Thymus (tissue), 14 donors: Measurements from ENCODE around the gene PDIA6. TPM values are rescaled to one million over a fixed set of nuclear protein-coding genes. Genes with fewer than 3 reads are reported as not detected.

Source experiments
- DNase-seq, 9 donors: peaks; one replicate each; pipeline ENCODE4 v3.0.0-alpha.2; 2013; ENCODE audit warnings: low spot score in 9 of 9, low read depth in 6 of 9, missing footprints in 1 of 9
- H3K27ac ChIP-seq, 2 donors: one replicate each; pipeline ENCODE4 v1.5.1; 2013; ENCODE audit warnings: control low read depth in 1 of 2, low read depth in 1 of 2, low read length in 1 of 2, mild to moderate bottlenecking in 1 of 2, moderate library complexity in 1 of 2
- H3K27me3 ChIP-seq, 2 donors: one replicate each; pipeline ENCODE4 v1.5.1; 2013; ENCODE audit warnings: low read length in 1 of 2; ENCODE audit not compliant: control insufficient read depth in 2 of 2, insufficient read depth in 1 of 2
- H3K36me3 ChIP-seq, 2 donors: one replicate each; pipeline ENCODE4 v1.5.1; 2013; ENCODE audit warnings: low read length in 1 of 2, mild to moderate bottlenecking in 1 of 2, moderate library complexity in 1 of 2; ENCODE audit not compliant: control insufficient read depth in 2 of 2, insufficient read depth in 2 of 2
- H3K4me1 ChIP-seq, 2 donors: one replicate each; pipeline ENCODE4 v1.5.1; 2013; ENCODE audit warnings: low read length in 2 of 2; ENCODE audit not compliant: control insufficient read depth in 2 of 2, insufficient read depth in 2 of 2
- H3K4me3 ChIP-seq, 2 donors: one replicate each; pipeline ENCODE4 v1.5.1; 2013; ENCODE audit warnings: low read length in 2 of 2, control low read depth in 1 of 2, mild to moderate bottlenecking in 1 of 2
- H3K9me3 ChIP-seq, 2 donors: one replicate each; pipeline ENCODE4 v1.5.1; 2013; ENCODE audit warnings: low read length in 1 of 2, mild to moderate bottlenecking in 1 of 2; ENCODE audit not compliant: control insufficient read depth in 2 of 2, insufficient read depth in 1 of 2
- whole genome bisulfite sequencing: extraction: QIAGEN DNeasy Blood & Tissue Kit; methylation state at CpG from one replicate; pipeline ENCODE4 v1.1.7; 2013; 5-methylcytosine and 5-hydroxymethylcytosine counted together
- long read RNA-seq, 10 donors: transcript quantifications; one replicate each; lab custom pipeline, GENCODE V29; 2026
- polyA plus RNA-seq: library from polyadenylated mRNA; stranded (reverse); fragments of 200-250 nt; gene quantifications from one replicate; pipeline ENCODE4 v1.2.3, GENCODE V29; 2013
- total RNA-seq: library from RNA; stranded (reverse); fragments of 120-200 nt; gene quantifications from one replicate; pipeline ENCODE4 v1.2.4, GENCODE V29; 2013
- donor health status: healthy.

PDIA6 gene
- 124 TPM for total RNA-seq
- polyA plus RNA-seq = 75.1 TPM
- long read RNA-seq, donor 1, transcript PDIA6-201 (13 exons, 2,338 nt) = major isoform, 14 of 14 reads
- long read RNA-seq, donor 1, partial matches to known transcripts = 0 of 14 reads
- long read RNA-seq, donor 1, other reads (novel, unspliced or antisense) = 0 of 14 reads
- long read RNA-seq, donor 2, transcript PDIA6-201 (13 exons, 2,338 nt) = major isoform, 102 of 114 reads
- long read RNA-seq, donor 2, partial matches to known transcripts = 11 of 114 reads
- long read RNA-seq, donor 2, other reads (novel, unspliced or antisense) = 0 of 114 reads
- long read RNA-seq, donor 3, transcript PDIA6-201 (13 exons, 2,338 nt) = major isoform, 77 of 88 reads
- long read RNA-seq, donor 3, partial matches to known transcripts = 11 of 88 reads
- long read RNA-seq, donor 3, other reads (novel, unspliced or antisense) = 0 of 88 reads
- long read RNA-seq, donor 4, transcript PDIA6-201 (13 exons, 2,338 nt) = major isoform, 39 of 45 reads
- long read RNA-seq, donor 4, partial matches to known transcripts = 6 of 45 reads
- long read RNA-seq, donor 4, other reads (novel, unspliced or antisense) = 0 of 45 reads
- long read RNA-seq, donor 5, transcript PDIA6-201 (13 exons, 2,338 nt) = major isoform, 85 of 114 reads
- long read RNA-seq, donor 5, partial matches to known transcripts = 29 of 114 reads
- long read RNA-seq, donor 5, other reads (novel, unspliced or antisense) = 0 of 114 reads
- long read RNA-seq, donor 6, transcript PDIA6-201 (13 exons, 2,338 nt) = major isoform, 66 of 66 reads
- long read RNA-seq, donor 6, partial matches to known transcripts = 0 of 66 reads
- long read RNA-seq, donor 6, other reads (novel, unspliced or antisense) = 0 of 66 reads
- long read RNA-seq, donor 7, transcript PDIA6-201 (13 exons, 2,338 nt) = major isoform, 77 of 82 reads
- long read RNA-seq, donor 7, partial matches to known transcripts = 5 of 82 reads
- long read RNA-seq, donor 7, other reads (novel, unspliced or antisense) = 0 of 82 reads
- long read RNA-seq, donor 8, transcript PDIA6-201 (13 exons, 2,338 nt) = major isoform, 21 of 21 reads
- long read RNA-seq, donor 8, partial matches to known transcripts = 0 of 21 reads
- long read RNA-seq, donor 8, other reads (novel, unspliced or antisense) = 0 of 21 reads
- long read RNA-seq, donor 9, transcript PDIA6-201 (13 exons, 2,338 nt) = major isoform, 39 of 39 reads
- long read RNA-seq, donor 9, partial matches to known transcripts = 0 of 39 reads
- long read RNA-seq, donor 9, other reads (novel, unspliced or antisense) = 0 of 39 reads
- long read RNA-seq, donor 10, transcript PDIA6-201 (13 exons, 2,338 nt) = major isoform, 56 of 67 reads
- long read RNA-seq, donor 10, partial matches to known transcripts = 11 of 67 reads
- long read RNA-seq, donor 10, other reads (novel, unspliced or antisense) = 0 of 67 reads

DNA sequence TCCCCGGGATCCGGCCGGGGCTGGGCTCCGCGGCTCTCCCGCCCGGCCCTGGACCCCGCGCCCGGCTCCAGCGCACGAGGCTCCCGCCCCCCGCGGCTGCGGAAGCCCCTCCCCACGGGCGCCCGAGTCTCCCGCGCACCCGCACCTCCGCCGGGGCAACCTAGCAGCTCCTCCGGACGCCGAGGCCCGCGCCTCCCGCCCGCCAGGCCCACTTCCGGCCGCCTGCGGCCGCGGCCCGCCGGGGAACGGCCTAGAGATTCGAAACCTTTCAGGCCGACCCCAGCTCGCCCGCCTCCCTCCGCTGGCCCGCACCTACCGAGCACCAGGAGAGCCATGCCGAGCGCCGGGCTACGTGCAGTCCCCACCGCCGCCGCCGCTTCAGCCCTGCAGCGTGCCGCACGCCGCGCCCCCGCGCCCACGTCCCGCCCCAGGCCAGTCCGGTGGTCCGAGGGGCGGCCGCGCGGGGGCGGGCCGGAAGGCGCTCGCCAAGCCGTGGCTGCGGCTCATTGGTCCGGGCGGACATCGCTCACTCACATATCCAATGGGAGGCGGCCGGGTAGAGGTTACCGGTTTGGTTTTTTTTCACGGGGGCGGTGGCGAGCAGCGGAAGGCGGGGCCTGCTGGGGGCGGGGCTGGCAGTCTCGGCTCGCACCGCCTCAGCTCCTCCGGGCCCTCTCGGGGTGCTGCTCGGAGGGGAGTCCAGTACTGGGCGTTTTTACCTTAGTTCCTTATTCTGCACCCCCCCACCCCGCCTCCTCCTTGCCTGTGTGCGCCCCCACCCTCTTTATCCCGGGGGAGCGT, at the start of gene PDIA6:
PDIA6 (minus strand) TSS at position 424 of the 801 bp plus-strand sequence; CDS start at position 335, 89 bp downstream.
- peaks cover 4 to 11% of the 10 kb centered on the region in 2 donors for H3K27me3 ChIP-seq
- H3K4me1 ChIP-seq = peaks cover 14 to 20% of the 10 kb centered on the region in 2 donors
- under 1% methylated on average over 98 of the region's 98 CpGs for WGBS
- peak within 1 kb of the TSS; percentile 37 to 91 for H3K27ac ChIP-seq
- DNase-seq = peak; percentile 81 to 95 (median 89)
- peaks cover 0 to 6% of the 10 kb centered on the region in 2 donors for H3K36me3 ChIP-seq
- no peaks in the 10 kb centered on the region for H3K9me3 ChIP-seq
- peak within 1 kb of the TSS; percentile 63 to 99 for H3K4me3 ChIP-seq

DNA sequence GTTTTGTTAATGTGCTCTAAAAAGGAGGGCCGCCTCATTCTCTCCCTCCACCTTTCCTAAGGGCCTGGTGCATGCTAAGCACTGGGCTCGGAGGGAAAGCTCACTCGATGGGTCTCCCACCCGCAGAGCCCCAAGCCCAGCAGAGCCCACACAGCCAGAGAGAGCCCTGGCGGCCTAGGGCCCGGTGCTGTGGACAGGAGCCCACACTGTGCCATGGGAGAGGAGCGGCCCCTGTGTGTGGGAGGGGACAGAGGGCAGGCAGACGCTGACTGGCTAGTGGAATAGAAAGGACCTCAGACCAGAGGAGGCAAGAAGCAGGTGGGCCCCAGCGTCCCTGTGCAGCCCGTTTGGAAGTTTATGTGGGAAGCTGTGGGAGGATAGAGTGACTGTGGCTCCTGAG, 49.7 kb upstream of the PDIA6 start:
- peaks cover 2 to 34% of the 10 kb centered on the region in 2 donors for H3K27me3 ChIP-seq
- no peak for DNase-seq
- H3K9me3 ChIP-seq = no peaks in the 10 kb centered on the region
- H3K4me3 ChIP-seq = no peak overlapping the region
- no peaks in the 10 kb centered on the region for H3K36me3 ChIP-seq
- H3K27ac ChIP-seq = no peak overlapping the region
- 93% methylated on average over 10 of the region's 10 CpGs for WGBS
- H3K4me1 ChIP-seq = peaks cover 0 to 42% of the 10 kb centered on the region in 2 donors

GRCh38 chr2:10861765-10862164, 49.2 kb upstream of the PDIA6 start:
- Histone ChIP-seq H3K4me3 (no peak overlapping the region), H3K27me3 (peaks cover 2 to 34% of the 10 kb centered on the region in 2 donors), H3K27ac (no peak overlapping the region), H3K4me1 (peaks cover 0 to 39% of the 10 kb centered on the region in 2 donors), H3K36me3 (no peaks in the 10 kb centered on the region), H3K9me3 (no peaks in the 10 kb centered on the region)
- WGBS = 91% methylated on average over 5 of the region's 5 CpGs
- no peak for DNase-seq

DNA sequence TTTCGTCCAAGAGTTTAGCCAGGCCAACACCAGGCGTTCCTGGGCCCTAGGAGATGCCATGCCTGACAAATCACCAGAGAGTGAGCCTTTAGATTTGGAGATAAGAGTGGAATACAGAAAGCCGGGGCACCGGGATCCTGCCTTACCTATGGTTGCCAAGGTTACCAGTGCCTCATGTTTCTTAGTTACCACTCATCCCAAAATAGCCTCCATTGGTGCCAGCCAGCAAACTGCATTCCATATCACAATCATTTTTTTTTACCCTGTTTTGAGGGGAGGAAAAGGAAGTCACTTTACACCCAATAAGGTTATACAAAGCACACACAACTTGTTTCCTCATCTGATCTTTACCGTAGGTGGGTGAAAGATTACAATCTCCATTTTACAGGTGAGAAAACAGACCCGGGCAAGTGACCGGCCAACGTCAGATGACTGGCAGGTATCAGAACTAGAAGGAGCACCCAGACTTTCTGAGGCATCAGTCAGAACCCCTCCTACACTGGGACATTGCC, 48.3 kb upstream of the PDIA6 start:
- Histone ChIP-seq H3K9me3 (no peaks in the 10 kb centered on the region), H3K4me3 (no peak overlapping the region), H3K27ac (no peak overlapping the region), H3K27me3 (peaks cover 2 to 35% of the 10 kb centered on the region in 2 donors), H3K4me1 (peaks cover 0 to 32% of the 10 kb centered on the region in 2 donors), H3K36me3 (no peaks in the 10 kb centered on the region)
- WGBS = 81% methylated on average over 8 of the region's 8 CpGs
- DNase-seq = no peak

- Histone ChIP-seq H3K27me3 (peaks cover 2 to 34% of the 10 kb centered on the region in 2 donors), H3K36me3 (no peaks in the 10 kb centered on the region), H3K9me3 (no peaks in the 10 kb centered on the region), H3K27ac (no peak overlapping the region), H3K4me3 (no peak overlapping the region), H3K4me1 (peaks cover 0 to 26% of the 10 kb centered on the region in 2 donors)
- 92% methylated on average over 13 of the region's 13 CpGs for WGBS
- DNase-seq = no peak
These were observed 47.7 kb upstream of the PDIA6 start for GRCh38 chr2:10860081-10860813.

DNA sequence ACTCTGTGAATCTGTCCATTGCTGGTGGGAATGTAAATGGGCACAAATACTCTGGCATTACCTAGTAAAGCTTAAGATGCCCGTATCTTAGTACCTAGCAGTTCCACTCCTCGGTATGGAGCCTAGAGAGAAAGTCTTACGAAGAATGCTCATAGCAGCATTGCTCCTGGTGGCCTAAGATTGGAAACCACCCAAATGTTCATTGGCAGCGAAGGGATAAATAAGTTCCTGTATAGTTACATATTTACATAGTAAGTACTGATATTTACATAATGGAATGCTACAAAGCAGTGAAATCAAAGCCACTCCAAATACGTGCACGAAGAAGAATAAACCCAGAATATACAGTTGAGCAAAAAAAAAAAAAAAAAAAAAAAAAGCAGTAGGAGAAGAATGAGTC, 46.7 kb upstream of the PDIA6 start:
- 95% methylated on average over 6 of the region's 6 CpGs for WGBS

DNA sequence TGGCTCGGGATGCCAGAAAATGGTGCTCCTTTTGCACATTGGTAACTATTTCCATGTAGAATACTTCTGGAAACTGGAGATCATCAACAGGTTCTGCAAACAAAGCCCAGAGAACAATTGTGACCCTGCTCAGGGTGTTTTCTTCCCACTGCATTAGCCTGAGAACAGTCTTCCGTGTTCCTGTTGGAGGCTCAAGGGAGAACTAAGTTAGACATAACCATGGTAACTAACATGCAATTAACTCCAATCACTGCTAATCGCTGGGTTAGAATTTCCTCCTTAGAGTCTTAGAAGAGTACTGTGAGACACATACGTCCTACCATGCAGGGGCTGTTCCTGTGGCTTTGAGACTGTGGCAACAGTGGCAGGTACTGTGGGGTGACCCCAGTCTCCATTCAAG, 36.0 kb upstream of the PDIA6 start:
- 94% methylated on average over 4 of the region's 4 CpGs for WGBS
- Histone ChIP-seq H3K4me1 (no peaks in the 10 kb centered on the region), H3K36me3 (no peaks in the 10 kb centered on the region), H3K27ac (no peak overlapping the region), H3K4me3 (no peak overlapping the region), H3K9me3 (no peaks in the 10 kb centered on the region), H3K27me3 (peaks cover 0 to 17% of the 10 kb centered on the region in 2 donors)
- DNase-seq = no peak

More for the DNA sequence above, 46.7 kb upstream of the PDIA6 start:
- Histone ChIP-seq H3K9me3 (no peaks in the 10 kb centered on the region), H3K36me3 (no peaks in the 10 kb centered on the region), H3K27ac (no peak overlapping the region), H3K4me3 (no peak overlapping the region), H3K4me1 (peaks cover 0 to 17% of the 10 kb centered on the region in 2 donors), H3K27me3 (peaks cover 0 to 34% of the 10 kb centered on the region in 2 donors)
- no peak for DNase-seq
